GM18907 (cell line): ENCODE measurements around the gene NAXD.

Experiments used
- ATAC-seq: cut with Tn5 transposase; IDR thresholded peaks from one replicate; pipeline ENCODE4 v1.9.1; 2021; ENCODE audit warnings: mild to moderate bottlenecking, moderate library complexity; ENCODE audit not compliant: unreplicated experiment

The NAXD gene

DNA sequence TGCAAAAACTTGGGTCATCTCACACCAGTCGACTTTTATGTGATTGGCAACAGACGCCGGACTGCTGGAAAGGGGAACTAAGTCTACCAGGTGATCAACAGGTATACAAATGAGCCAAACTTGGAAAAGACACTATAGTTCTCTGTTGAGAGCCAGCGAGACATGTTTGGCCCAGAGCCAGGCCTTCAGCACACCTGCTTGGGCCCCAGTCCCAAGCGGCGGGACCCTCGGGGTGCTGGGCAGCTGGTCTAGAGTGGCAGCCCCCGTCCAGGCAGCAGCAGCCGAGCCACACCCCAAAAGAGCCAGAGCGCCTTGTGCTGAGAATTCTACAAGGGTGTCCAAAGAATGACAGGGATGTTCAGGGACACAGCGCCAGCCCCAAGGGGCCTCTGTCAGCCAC is 28.0 kb downstream of the NAXD start:
- no peak for ATAC-seq

DNA sequence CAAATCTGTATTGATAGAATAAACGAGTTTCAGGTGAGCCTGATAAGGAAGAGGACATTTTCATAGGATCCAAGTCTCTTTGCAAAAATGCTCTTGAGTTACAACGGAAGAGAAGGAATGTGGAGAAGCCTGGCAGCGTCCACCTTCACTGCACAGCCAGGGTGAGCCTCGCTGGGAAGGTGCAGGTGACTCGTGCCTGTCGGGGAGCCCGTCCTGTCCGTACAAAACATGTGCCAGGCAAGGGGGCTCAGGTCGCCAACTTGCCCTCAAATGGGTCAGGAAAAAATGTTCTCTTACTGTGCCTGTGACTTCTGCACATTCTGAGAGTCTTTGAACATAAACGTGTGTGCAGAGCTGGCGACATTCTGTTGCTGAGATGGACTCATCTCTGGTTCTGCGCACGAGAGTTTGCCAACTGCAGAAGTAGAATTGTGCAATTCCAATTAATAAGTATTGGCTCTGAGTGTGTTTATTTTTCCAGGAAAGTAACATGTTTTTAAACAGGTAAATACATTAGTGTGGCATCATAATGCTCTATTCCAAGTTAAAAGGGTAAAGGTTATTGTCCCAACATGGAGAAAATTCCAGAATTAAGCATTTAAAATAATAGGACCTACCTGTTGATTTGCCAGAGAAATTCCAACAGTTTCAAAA is 28.6 kb downstream of the NAXD start:
- no peak for ATAC-seq

DNA sequence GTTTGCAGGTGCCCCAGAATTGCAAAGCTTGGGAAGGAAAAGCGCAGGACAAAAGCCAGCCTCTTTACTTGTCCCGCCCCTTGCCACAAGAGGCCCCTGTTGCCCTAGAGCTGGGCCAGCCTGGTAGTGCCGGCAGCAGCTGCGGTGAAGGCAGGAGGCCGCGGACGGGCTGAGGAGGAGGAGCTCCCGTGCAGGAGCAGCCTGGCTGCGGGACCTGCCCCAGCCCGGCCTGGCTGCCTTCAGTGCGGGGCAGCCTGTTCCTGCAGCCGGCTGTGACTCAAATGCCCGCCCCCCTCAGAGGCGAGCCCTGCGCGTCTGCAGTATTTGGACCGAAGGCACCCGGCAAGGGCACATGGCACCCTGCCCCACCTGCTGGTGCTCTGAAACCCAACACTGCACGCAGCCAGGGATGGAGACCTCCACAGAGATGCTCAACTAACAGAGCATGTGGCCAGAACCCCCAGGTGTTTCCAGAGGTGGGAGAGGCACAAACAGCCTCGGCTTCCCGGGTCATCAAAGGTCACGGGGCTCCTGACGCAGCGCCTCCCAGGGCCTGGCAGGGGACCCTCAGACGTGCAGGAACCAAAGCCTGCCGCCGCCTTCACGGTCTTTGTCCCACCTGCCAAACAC is 29.7 kb downstream of the NAXD start:
- ATAC-seq: peak; percentile 87

DNA sequence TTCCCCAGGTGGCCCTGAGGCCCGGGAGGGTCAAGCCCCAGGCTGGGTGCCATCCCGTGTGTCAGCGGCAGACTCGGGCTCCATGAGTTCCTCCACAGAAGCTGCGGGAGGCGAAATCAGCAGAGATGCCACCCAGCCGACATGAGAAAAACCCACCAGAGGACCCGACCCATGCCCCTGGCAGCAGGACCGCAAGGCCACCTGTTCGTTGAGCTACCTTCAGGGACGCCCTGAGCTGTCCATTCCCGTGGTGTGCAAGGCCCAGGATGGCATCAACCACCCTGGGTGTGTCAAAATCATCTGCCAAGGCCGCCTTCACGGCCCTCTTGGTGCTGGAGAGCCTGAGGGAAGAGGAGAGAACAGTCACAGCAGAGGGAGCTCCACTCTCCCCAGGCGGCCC is 30.4 kb downstream of the NAXD start:
- no peak for ATAC-seq

DNA sequence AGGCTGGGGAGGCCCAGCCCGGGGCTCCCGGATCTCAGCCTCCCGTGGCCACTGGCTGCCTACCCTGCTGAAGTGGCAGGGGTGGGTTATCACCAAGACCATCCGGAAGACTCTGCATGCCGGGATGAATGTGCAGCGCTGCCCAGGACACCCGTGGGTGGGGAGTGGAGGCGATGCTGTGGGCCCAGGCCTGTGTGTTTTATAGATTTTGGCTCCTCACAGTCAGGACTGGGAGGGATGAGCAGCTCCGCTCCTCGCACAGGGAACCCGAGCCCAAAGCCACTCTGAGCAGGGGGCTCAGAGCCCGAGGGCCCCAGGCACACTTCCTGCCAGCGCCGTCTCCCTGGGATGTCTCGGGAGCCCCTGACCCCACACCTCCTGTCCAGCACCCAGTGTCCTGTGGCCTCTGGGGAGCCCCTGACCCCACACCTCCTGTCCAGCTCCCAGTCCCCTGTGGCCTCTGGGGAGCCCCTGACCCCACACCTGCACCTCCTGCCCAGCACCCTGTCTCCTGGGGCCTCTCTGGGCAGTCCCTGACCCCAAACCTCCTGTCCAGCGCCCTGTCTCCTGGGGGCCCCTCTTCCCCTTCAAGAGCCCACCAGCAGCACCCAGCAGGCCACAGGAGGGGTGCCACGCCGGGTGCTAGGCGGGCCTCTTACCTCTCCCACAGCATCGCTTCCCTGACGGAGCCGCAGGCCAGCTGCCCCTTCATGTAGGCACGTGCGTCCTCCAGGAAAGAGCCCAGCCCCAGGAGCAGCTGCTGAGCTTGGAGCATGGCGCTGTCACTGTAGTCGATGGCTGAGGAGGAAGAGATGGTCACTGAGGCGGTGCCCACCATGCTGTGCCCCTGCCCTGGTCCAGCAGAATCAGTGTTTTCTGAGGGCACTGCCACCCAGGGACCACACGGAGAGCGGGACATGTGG is 31.4 kb downstream of the NAXD start:
- no peak for ATAC-seq

DNA sequence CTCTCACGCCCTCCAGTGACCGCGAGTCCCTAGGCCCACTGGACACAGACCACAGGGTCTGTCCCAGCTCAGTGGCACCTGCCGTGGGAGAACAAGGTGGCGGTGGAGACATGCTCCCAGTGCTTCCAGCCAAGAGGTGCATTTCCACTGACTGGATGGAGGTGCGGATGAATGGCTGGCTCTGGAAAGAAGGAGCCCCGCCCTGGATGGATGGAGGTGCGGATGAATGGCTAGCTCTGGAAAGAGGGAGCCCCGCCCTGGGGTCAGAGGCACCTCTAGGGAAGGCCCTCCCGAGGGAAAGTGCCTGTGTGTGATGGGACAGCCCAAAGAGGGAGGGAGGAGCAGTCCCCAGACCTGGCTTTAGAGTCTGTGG is 32.0 kb downstream of the NAXD start:
- ATAC-seq: no peak

DNA sequence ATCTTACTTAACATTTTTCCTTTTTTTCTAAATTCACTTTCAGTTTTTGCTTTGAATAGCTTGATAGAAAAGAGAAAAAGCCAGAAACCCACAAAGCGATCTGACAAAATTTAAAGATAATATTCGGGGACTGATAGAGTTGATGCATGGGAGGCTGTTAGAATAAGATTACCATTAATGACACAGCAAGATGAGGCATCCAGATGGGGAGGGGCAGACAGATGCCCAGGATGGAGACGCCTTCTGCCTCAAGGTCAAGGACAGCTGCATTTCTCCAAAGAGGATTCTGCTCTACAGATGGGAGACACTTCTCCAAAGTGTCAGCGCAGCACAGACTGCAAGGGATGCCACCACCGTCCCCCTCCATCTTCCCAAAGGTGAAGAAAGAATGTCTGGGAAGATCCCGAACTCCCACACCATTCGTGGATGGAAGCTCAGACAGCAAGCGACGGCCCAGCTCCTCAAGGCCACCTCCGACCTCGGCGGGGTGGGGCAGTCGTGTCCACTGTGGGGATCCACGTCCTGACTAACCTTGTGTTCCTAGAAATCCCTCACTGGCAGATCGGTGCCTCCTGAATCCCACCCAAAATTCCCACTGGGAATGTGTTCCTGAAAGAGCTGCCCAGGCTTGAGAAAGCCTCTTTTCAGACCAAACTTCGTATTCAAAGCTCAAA is 32.9 kb downstream of the NAXD start:
- ATAC-seq: no peak

DNA sequence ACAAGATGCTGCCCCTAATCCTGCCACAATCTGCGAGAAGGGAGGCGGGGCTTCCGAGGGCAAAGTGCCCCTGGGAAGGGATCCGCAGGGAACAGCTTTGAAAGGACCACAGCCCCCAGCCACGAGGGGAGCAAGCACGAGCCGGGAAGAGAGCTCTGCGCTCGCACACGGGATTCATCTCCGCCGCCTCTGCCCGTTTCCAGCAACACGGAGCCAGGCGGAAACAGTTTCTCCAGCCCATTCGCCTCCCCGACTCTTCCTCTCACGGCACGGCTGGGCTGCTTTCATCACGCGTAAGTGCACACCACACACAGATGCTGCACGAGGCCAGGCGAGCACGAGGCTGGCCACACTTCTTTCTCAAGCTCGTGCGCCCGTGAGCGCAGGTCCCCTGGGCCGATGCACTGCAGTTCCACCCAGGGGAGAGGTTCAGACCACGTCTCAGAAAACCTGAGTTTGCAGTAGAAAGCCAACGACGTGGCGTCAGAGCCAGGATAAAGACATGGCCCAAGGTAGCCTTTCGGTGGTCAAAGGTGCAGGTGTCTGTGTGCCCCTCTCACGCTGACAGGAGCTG is 33.6 kb downstream of the NAXD start:
- no peak for ATAC-seq

DNA sequence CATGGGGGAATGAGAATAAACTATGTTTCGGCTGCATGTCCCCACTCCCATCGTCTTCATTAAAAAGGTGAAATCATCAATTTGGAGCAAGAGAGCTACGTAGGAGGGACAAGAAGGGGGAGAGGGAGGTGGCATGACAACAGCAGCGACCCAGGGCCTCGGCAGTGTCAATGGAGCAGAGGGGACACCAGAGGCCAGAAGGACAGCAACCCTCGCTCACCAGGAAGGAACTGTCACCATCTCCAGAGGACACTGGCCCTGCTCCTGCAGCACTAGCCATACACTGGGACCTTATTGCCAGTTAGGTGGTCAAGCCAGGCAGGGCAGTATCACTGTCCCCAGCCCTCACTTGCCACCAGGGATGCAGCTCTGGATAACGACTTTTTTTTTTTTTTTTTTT is 34.2 kb downstream of the NAXD start:
- no peak for ATAC-seq

DNA sequence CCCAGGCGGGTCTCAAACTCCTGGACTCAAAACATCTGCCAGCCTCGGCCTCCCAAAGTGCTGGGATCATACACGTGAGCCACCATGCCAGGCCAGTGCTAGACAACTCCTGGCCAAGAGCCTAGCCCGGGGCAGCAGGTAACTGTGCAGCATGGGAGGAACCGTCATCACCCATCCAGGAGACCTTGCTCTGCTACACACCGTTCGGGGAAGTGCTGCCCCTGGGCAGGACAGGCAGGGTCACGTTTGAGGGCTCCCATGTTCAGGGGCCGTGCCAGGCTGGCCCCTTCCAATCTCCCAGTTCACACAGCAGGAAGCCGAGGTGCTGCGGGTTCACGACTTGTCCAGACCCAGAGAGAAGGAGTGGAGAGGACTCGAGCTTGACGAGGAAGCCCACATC is 35.1 kb downstream of the NAXD start:
- no peak for ATAC-seq

DNA sequence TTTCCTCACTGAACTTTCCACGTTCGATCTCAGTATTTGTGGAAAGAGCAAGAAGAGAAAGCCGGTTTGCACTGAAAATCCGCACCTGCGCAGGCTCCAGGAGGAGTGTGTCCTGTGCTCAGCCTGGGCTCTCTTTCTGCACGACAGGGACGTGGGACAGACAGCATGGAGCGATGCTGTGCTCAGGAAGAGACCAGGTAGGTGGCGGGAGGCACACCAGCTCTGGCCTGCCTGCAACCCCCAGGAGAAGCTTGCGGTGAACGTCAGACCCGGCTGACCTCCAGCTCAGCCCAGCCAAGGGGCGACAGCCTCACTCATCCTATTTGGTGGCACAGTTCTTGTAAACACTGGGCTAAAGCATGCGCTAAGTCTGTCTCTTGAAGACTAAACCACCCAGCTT is 35.9 kb downstream of the NAXD start:
- no peak for ATAC-seq

DNA sequence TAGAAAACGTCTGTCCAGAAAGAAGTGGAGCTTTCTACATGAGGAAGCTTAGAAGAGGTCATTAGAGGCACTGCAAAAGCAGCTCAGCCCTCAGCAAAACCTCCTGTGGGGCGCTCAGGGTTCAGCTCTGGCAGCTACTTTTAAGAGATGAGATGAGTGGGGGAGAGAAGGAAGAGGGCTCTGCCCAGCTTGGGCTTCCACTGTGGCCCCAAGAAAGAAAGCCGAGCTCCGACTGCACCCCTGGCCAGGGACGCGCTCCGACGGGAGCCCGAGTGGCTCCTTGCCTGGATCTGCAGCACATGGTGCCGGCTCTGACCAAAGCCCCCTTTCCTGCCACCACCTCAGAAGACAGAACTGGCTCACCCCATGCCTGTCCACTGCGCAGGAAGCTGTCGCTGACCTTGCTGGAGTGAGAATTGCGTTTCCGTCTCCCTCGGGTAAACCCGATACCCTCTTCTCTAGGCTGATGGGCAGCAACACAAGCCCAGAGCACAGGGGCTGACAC is 36.4 kb downstream of the NAXD start:
- no peak for ATAC-seq

DNA sequence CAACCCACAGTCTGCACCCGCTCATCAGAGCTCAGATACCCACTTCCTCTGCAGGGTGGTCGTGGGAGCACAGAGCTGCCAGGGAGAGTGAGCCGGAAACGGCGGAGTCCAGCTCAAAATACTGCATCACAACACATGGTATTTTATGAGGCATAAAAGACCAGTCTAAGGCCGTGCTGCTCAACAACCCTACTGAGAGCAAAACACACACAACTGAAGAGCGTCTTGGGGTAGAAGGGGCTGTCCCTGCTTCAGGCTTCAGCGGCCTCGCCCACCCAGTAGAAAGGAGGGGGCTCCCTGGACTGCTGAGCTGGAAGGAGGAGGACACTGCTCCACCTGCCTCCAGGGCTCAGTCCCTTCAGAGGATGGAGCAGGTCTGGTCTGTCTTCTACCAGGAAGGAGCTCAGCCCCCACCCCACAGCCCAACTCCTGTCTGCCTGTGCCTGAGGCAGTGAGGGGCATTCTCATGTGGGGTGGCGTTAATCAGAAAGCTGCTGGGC is 36.9 kb downstream of the NAXD start:
- no peak for ATAC-seq

DNA sequence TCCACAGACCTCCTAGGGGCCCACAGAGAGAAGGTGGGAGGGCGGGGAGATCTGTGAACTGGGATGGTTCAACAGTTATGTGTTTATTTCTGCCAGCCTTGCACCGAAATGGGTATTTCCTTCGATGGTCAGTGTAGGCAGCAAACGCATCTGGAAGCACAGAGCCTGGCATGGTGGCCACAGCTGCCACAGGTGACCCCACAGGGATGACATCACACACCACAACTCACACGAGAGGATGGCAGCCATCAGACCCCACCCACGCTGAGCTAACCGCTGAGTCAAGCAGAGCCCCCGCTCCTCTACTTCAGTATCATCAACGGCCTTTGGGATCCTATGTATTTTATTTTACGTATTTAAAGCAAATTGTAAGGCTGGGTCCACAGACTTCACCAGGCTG is 37.4 kb downstream of the NAXD start:
- no peak for ATAC-seq

DNA sequence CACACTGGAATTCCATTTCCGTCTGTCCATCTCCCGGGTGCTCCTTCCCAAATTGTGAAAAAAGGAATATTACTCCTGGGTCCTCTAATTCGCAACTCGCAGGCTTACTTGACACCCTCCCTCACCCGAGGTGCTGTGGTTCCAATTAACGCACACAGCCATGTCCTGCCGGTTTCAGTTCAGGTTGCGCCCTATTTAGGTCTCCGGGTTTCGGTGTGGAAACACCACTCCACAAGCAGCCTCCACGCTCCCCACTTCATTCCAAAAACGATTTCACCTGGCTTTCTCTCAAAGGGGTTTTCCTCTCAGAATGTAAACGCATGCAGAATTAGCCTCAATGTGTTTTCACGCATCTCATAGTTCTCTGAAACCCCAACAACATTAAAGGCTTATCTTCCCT is 37.9 kb downstream of the NAXD start:
- ATAC-seq: no peak

DNA sequence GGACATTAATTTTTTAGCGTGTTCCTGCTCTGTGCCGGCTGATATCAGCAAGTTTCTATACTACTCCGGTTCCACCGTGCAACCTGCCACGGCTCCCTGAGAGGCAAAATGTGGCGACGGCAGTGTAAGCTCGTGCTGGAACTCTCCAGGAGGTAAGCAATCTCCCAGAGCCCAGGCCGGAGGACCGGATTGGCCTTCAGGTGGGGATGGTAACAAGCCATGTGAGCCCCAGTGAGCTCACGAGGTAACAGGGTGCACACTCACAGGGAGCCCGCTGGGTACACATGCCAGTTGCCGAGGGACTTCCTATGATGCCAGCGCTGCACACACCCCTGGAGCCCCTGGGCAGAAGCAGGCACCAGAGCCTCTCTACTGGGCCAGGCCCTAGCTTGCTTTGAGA is 38.5 kb downstream of the NAXD start:
- no peak for ATAC-seq

DNA sequence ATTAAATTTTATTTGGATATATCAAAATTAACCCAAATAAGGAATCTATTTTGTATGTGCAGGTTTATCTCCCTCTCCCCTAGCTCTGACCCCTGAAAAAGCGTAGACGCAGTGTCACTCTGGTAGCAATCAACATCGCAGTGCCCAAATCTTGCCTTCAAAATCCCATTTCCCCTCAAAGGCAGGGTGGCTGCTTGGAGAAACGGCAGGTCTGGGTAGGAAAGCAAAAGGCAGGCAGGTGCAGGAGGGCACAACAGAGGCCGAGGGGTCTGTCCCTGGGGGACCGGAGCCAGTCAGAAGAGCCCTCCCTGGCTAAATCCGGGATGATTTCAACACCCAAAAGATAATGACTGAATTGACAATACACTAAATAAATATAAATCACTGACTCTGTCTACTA is 41.9 kb downstream of the NAXD start:
- no peak for ATAC-seq

DNA sequence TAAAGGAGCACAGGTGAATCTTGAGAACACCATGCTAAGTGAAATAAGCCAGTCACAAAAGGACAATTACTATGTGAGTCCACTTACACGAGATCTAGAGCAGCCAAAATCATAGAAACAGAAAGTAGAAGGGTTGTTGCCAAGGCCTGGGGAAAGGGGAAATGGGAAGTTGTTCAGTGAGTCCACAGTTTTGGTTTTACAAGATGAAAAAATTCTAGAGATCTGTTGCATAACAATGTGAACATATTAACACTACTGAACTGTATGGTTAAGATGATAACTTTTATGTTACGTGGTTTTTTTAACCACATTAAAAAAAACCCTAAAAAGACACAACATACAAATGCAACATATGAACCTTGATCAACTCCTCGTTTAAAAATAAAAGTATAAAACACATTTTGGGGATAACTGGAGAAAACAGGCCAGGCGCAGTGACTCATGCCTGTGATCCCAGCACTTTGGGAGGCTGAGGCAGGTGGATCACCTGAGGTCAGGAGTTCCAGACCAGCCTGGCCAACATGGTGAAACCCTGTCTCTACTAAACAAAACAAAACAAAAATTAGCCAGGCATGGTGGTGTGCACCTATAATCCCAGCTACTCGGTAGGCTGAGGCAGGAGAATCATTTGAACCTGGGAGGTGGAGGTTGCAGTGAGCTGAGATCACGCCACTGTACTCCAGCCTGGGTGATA is 43.0 kb downstream of the NAXD start:
- peak; percentile 87 for ATAC-seq

DNA sequence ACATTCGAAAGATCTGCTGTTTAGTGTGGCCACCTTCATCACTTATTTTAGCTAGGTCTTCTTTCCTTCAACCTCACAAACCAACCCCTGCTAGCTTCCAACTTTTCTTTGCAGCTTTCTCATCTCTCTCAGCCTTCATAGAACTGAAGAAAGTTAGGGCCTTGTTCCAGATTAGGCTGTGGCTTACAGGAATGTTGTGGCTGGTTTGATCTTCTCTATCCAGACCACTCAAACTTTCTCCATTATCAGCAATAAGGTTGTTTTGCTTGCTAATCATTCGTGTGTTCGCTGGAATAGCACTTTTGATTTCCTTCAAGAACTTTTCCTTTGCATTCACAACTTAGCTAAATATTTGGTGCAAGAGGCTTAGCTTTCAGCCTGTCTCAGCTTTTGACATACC is 45.9 kb downstream of the NAXD start:
- no peak for ATAC-seq

DNA sequence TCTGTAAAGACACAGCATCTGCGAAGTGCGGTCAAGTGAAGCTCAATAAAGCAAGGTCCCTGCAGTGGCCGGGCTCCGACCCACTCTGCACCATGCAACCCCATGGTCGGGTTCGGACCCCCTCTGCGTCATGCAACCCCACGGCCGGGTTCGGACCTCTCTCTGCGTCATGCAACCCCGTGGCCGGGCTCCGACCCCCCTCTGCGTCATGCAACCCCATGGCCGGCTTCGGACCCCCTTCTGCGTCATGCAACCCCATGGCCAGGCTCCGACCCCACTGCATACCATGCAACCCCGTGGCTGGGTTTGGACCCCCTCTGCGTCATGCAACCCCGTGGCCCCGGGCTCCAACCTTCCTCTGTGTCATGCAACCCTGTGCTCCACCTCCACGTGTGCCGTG is 46.7 kb downstream of the NAXD start:
- no peak for ATAC-seq
